CD14-positive monocyte (primary cell): ENCODE results near the gene MNDA. TPM values are rescaled to one million over a fixed set of nuclear protein-coding genes. Genes with fewer than 3 reads are reported as not detected.

ENCODE experiments used
- DNase-seq, 3 donors: peaks; one replicate each; pipeline ENCODE4 v3.0.0-alpha.2; 2011 to 2022
- H2AFZ ChIP-seq: 2 replicates; pipeline ENCODE4 v1.6.0; 2012; ENCODE audit warnings: mild to moderate bottlenecking, low read depth, low read length, inconsistent platforms; ENCODE audit not compliant: insufficient read depth, poor library complexity, severe bottlenecking
- H3K27ac ChIP-seq, 2 donors: 1 replicate in 1 of 2; 2 replicates in 1 of 2; pipeline ENCODE4 v1.5.1; 2012 to 2013; ENCODE audit warnings: low read length in 2 of 2, control low read depth in 1 of 2, inconsistent platforms in 1 of 2, low read depth in 1 of 2, mild to moderate bottlenecking in 1 of 2
- H3K27me3 ChIP-seq, 2 donors: one replicate each; pipeline versions ENCODE4 v1.6.0 to v1.6.1; 2011 to 2013; ENCODE audit warnings: low read length in 2 of 2; ENCODE audit not compliant: control insufficient read depth in 2 of 2, insufficient read depth in 2 of 2
- H3K36me3 ChIP-seq, 2 donors: replicated peaks in 1 of 2; 1 replicate in 1 of 2; 2 replicates in 1 of 2; pipeline versions ENCODE4 v1.5.1 to v1.6.1; 2012 to 2013; ENCODE audit warnings: low read length in 2 of 2, control low read depth in 1 of 2, inconsistent platforms in 1 of 2, mild to moderate bottlenecking in 1 of 2; ENCODE audit not compliant: insufficient read depth in 2 of 2, control insufficient read depth in 1 of 2
- H3K4me1 ChIP-seq, 2 donors: 1 replicate in 1 of 2; 2 replicates in 1 of 2; pipeline versions ENCODE4 v1.5.1 to v1.6.1; 2012 to 2013; ENCODE audit warnings: low read length in 2 of 2, control low read depth in 1 of 2, inconsistent platforms in 1 of 2, mild to moderate bottlenecking in 1 of 2, moderate library complexity in 1 of 2; ENCODE audit not compliant: insufficient read depth in 2 of 2, control insufficient read depth in 1 of 2
- H3K4me2 ChIP-seq: replicated peaks from 2 replicates; pipeline ENCODE3; 2012; ENCODE audit warnings: low read length, moderate library complexity, mild to moderate bottlenecking; ENCODE audit not compliant: poor library complexity, severe bottlenecking; ENCODE audit errors: extremely low read depth
- H3K4me3 ChIP-seq, 3 experiments: fragments of 200-600 bp in 1 of 3; sonication (generic) in 1 of 3; replicated peaks in 1 of 3; 1 replicate in 2 of 3; 2 replicates in 1 of 3; pipeline ENCODE4 v1.5.1; 2011 to 2013; ENCODE audit warnings: low read length in 3 of 3, mild to moderate bottlenecking in 3 of 3, control low read depth in 2 of 3, low read depth in 2 of 3, inconsistent platforms in 1 of 3, moderate library complexity in 1 of 3
- H3K79me2 ChIP-seq: 2 replicates; pipeline ENCODE4 v1.6.0; 2012; ENCODE audit warnings: mild to moderate bottlenecking, control low read depth, inconsistent platforms, low read length, moderate library complexity; ENCODE audit not compliant: insufficient read depth
- H3K9ac ChIP-seq: 2 replicates; pipeline ENCODE4 v1.6.0; 2017; ENCODE audit warnings: low read length, mild to moderate bottlenecking; ENCODE audit not compliant: insufficient read depth, poor library complexity, severe bottlenecking
- H3K9me3 ChIP-seq, 2 donors: replicated peaks in 1 of 2; 1 replicate in 1 of 2; 2 replicates in 1 of 2; pipeline versions ENCODE4 v1.5.1 to v1.6.1; 2012 to 2013; ENCODE audit warnings: low read length in 2 of 2, control low read depth in 1 of 2; ENCODE audit not compliant: control insufficient read depth in 1 of 2, insufficient read depth in 1 of 2
- H4K20me1 ChIP-seq: 2 replicates; pipeline ENCODE4 v1.6.0; 2012; ENCODE audit warnings: mild to moderate bottlenecking, low read length, control low read depth, moderate library complexity; ENCODE audit not compliant: insufficient read depth
- H3K27ac Mint-ChIP-seq, 7 donors: one replicate each; pipeline ENCODE4 v1.8.0; 2020; ENCODE audit warnings: mild to moderate bottlenecking in 7 of 7, mixed read lengths in 7 of 7, moderate library complexity in 6 of 7, inconsistent platforms in 2 of 7
- H3K27me3 Mint-ChIP-seq, 3 donors: one replicate each; pipeline ENCODE4 v1.8.0; 2021 to 2022; ENCODE audit warnings: low read depth in 3 of 3, mild to moderate bottlenecking in 3 of 3, mixed read lengths in 3 of 3, moderate library complexity in 3 of 3, inconsistent platforms in 1 of 3
- H3K36me3 Mint-ChIP-seq, 2 donors: one replicate each; pipeline ENCODE4 v1.8.0; 2020; ENCODE audit warnings: mixed read lengths in 2 of 2, inconsistent platforms in 1 of 2, mild to moderate bottlenecking in 1 of 2
- H3K4me1 Mint-ChIP-seq: one replicate; pipeline ENCODE4 v1.8.0; 2020; ENCODE audit warnings: mild to moderate bottlenecking, mixed read lengths
- H3K4me3 Mint-ChIP-seq, 2 donors: one replicate each; pipeline ENCODE4 v1.8.0; 2020; ENCODE audit warnings: mild to moderate bottlenecking in 2 of 2, mixed read lengths in 2 of 2, moderate library complexity in 1 of 2
- H3K9me3 Mint-ChIP-seq, 7 donors: one replicate each; pipeline ENCODE4 v1.8.0; 2020 to 2022; ENCODE audit warnings: mixed read lengths in 7 of 7, mild to moderate bottlenecking in 6 of 7, moderate library complexity in 6 of 7, inconsistent platforms in 2 of 7
- WGBS: methylation state at CpG from one replicate; pipeline ENCODE4 v1.1.5; 2013; ENCODE audit warnings: missing lambda C conversion rate; ENCODE audit not compliant: insufficient coverage; 5-methylcytosine and 5-hydroxymethylcytosine counted together
- intact Hi-C, 2 donors: fragments of 100-400 bp; cut with micrococcal nuclease; formaldehyde crosslinking; loops; one replicate each; pipeline versions ENCODE4 v1.15.0 to v1.15.1; 2023
- polyA plus RNA-seq, 3 donors: library from polyadenylated mRNA; depleted of rRNA in 1 of 3; unstranded in 2 of 3; stranded (reverse) in 1 of 3; fragments of 300-500 nt in 2 of 3; fragments of >200 nt in 1 of 3; fragmentation: Illumina TruSeq in 2 of 3; gene quantifications; 1 replicate in 2 of 3; 2 replicates in 1 of 3; pipeline ENCODE4 v1.2.3, GENCODE V29; 2012 to 2021
- TF ChIP-seq, protein P1 (sequence below): fragments of 200-600 bp; IDR thresholded peaks from one replicate; pipeline ENCODE4 v1.8.0; 2022; ENCODE audit warnings: antibody characterized with exemption, mild to moderate bottlenecking

Gene MNDA
- polyA plus RNA-seq, 3 donors, result 365 to 1,917 (median 1,418) TPM

- no peak overlapping the region for H3K27ac Mint-ChIP-seq
- no CpG with 5 or more reads among the region's 1 CpG for WGBS
- intact Hi-C loops, result loop anchor here in 1 of 2 donors (10.0 kb wide), 1 partner anchor 243 kb away; no protein-coding TSS in a partner anchor
Measured at GRCh38 chr1:158821723-158822122, 9.4 kb upstream of the MNDA start.

DNA sequence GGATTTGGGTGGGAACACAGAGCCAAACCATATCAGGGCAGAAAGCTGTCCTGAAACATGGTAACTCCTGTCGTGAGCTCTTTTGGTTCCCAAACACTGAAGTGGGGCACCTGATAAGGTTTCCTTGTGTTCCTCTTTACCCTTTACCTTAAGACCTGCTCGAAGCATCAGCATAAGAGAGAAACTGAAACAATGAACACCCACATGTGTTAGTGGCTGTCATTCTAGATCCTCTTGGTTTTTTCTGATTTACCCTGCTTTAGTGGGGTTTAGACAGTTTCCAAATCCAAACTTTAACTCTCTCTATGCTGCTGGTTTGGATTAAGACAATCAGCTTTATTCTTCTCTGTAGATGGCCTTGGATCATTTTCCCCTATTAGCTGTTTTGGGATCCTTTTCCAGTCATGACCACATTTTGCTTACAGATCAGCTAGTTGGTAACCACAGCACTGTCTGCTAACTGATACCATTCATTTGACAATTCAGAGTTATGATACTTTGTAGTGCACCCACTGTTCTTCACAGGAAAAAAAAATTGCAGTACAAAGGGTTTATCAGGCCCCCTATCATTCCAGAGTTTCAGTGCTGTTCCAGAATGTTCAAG, 975 bp upstream of the MNDA start:
- H3K27ac ChIP-seq, result peak overlapping the region; percentile 35 to 82
- peak overlapping the region; percentile 73 for H3K9ac ChIP-seq
- TF ChIP-seq, protein P1, sequence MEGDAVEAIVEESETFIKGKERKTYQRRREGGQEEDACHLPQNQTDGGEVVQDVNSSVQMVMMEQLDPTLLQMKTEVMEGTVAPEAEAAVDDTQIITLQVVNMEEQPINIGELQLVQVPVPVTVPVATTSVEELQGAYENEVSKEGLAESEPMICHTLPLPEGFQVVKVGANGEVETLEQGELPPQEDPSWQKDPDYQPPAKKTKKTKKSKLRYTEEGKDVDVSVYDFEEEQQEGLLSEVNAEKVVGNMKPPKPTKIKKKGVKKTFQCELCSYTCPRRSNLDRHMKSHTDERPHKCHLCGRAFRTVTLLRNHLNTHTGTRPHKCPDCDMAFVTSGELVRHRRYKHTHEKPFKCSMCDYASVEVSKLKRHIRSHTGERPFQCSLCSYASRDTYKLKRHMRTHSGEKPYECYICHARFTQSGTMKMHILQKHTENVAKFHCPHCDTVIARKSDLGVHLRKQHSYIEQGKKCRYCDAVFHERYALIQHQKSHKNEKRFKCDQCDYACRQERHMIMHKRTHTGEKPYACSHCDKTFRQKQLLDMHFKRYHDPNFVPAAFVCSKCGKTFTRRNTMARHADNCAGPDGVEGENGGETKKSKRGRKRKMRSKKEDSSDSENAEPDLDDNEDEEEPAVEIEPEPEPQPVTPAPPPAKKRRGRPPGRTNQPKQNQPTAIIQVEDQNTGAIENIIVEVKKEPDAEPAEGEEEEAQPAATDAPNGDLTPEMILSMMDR, result no peak
- Mint-ChIP-seq H3K36me3 (peaks cover 30 to 45% of the 10 kb centered on the region in 2 donors), H3K4me3 (peak overlapping the region; percentile 5 to 95), H3K4me1 (peaks cover 21% of the 10 kb centered on the region), H3K27ac (peak overlapping the region; percentile 88 to 96 (median 94)), H3K9me3 (peaks cover 15 to 27% (median 20%) of the 10 kb centered on the region in 7 donors), H3K27me3 (no peaks in the 10 kb centered on the region)
- peaks cover 22 to 24% of the 10 kb centered on the region in 2 donors for H3K4me1 ChIP-seq
- H3K27me3 ChIP-seq, result no peaks in the 10 kb centered on the region
- peaks cover 70% of the 10 kb centered on the region for H3K79me2 ChIP-seq
- H4K20me1 ChIP-seq, result peaks cover 36% of the 10 kb centered on the region
- peak overlapping the region; percentile 86 to 100 (median 92) for H3K4me3 ChIP-seq
- H3K9me3 ChIP-seq, result peaks cover 15 to 17% of the 10 kb centered on the region in 2 donors
- peaks cover 0 to 4% of the 10 kb centered on the region in 2 donors for H3K36me3 ChIP-seq
- 100% methylated on average over 1 of the region's 2 CpGs for WGBS
- peak overlapping the region; percentile 12 for H2AFZ ChIP-seq
- DNase-seq, result no peak
- H3K4me2 ChIP-seq, result peak overlapping the region; percentile 80
- intact Hi-C loops, result loop anchor here in 1 of 2 donors (5.0 to 10.0 kb wide), 2 partner anchors 182 to 235 kb away; no protein-coding TSS in a partner anchor

More at GRCh38 chr1:158821723-158822122, 9.4 kb upstream of the MNDA start:
- Histone ChIP-seq H3K4me1 (peaks cover 39 to 45% of the 10 kb centered on the region in 2 donors), H3K4me3 (no peak overlapping the region), H4K20me1 (no peaks in the 10 kb centered on the region), H3K9ac (no peak overlapping the region), H3K27me3 (no peaks in the 10 kb centered on the region), H3K4me2 (no peak overlapping the region), H3K9me3 (no peaks in the 10 kb centered on the region), H2AFZ (no peak overlapping the region), H3K27ac (no peak overlapping the region), H3K79me2 (peaks cover 16% of the 10 kb centered on the region), H3K36me3 (no peaks in the 10 kb centered on the region)
- no peaks in the 10 kb centered on the region for H3K27me3 Mint-ChIP-seq
- peaks cover 0 to 4% (median 0%) of the 10 kb centered on the region in 7 donors for H3K9me3 Mint-ChIP-seq
- peaks cover 51% of the 10 kb centered on the region for H3K4me1 Mint-ChIP-seq
- TF ChIP-seq, protein P1, result no peak
- H3K36me3 Mint-ChIP-seq, result peaks cover 15 to 29% of the 10 kb centered on the region in 2 donors
- H3K4me3 Mint-ChIP-seq, result no peak overlapping the region
- DNase-seq, result no peak
